Nephron (organoid): ENCODE results near the gene SV2B.

ENCODE experiments used
- H3K27ac Mint-ChIP-seq, 3 experiments: 2 replicates each; pipeline ENCODE4 v1.8.0; 2020; ENCODE audit warnings: mixed read lengths in 3 of 3, mild to moderate bottlenecking in 2 of 3, moderate library complexity in 1 of 3
- H3K27me3 Mint-ChIP-seq: 2 replicates; pipeline ENCODE4 v1.8.0; 2021; ENCODE audit warnings: low read depth, mild to moderate bottlenecking, moderate library complexity, mixed read lengths
- H3K36me3 Mint-ChIP-seq: 2 replicates; pipeline ENCODE4 v1.8.0; 2020; ENCODE audit warnings: low read depth, mixed read lengths
- H3K4me1 Mint-ChIP-seq: 2 replicates; pipeline ENCODE4 v1.8.0; 2020; ENCODE audit warnings: mixed read lengths
- H3K4me3 Mint-ChIP-seq, 3 experiments: 2 replicates each; pipeline ENCODE4 v1.8.0; 2020; ENCODE audit warnings: mild to moderate bottlenecking in 3 of 3, mixed read lengths in 3 of 3, moderate library complexity in 2 of 3
- H3K9me3 Mint-ChIP-seq: 2 replicates; pipeline ENCODE4 v1.8.0; 2020; ENCODE audit warnings: mixed read lengths
- CTCF ChIP-seq, 3 experiments: fragments of 200-600 bp; sonication (generic); IDR thresholded peaks; one replicate each; pipeline ENCODE4 v1.5.0; 2021; ENCODE audit warnings: antibody characterized with exemption in 3 of 3; ENCODE audit not compliant: unreplicated experiment in 3 of 3

The SV2B gene

GRCh38 chr15:91165850-91166249 is 65.8 kb downstream of the SV2B start:
- H3K4me1 Mint-ChIP-seq, result no peaks in the 10 kb centered on the region

GRCh38 chr15:91168457-91168856 is 68.4 kb downstream of the SV2B start:
- Mint-ChIP-seq H3K27ac (no peak overlapping the region), H3K27me3 (peaks cover 17% of the 10 kb centered on the region), H3K4me1 (no peaks in the 10 kb centered on the region), H3K4me3 (no peak overlapping the region), H3K36me3 (no peaks in the 10 kb centered on the region), H3K9me3 (peaks cover 24% of the 10 kb centered on the region)
- TF ChIP-seq CTCF (IDR thresholded peaks at IDR 0.05; ENCODE audit: unreplicated experiment in 3 of 3), result no peak

More at GRCh38 chr15:91165850-91166249, 65.8 kb downstream of the SV2B start:
- Mint-ChIP-seq H3K9me3 (peaks cover 24% of the 10 kb centered on the region), H3K4me3 (no peak overlapping the region), H3K27ac (no peak overlapping the region), H3K36me3 (no peaks in the 10 kb centered on the region), H3K27me3 (peaks cover 10% of the 10 kb centered on the region)
- TF ChIP-seq CTCF (IDR thresholded peaks at IDR 0.05; ENCODE audit: unreplicated experiment in 3 of 3), result no peak

- H3K27me3 Mint-ChIP-seq, result peaks cover 28% of the 10 kb centered on the region
- no peak for TF ChIP-seq CTCF (IDR thresholded peaks at IDR 0.05; ENCODE audit: unreplicated experiment in 3 of 3)
- no peaks in the 10 kb centered on the region for H3K4me1 Mint-ChIP-seq
These were observed 71.3 kb downstream of the SV2B start for GRCh38 chr15:91171334-91171733.

GRCh38 chr15:91182101-91182500 is 82.0 kb downstream of the SV2B start:
- H3K9me3 Mint-ChIP-seq, result no peaks in the 10 kb centered on the region
- H3K36me3 Mint-ChIP-seq, result no peaks in the 10 kb centered on the region
- no peaks in the 10 kb centered on the region for H3K4me1 Mint-ChIP-seq
- no peak overlapping the region for H3K4me3 Mint-ChIP-seq
- peaks cover 13% of the 10 kb centered on the region for H3K27me3 Mint-ChIP-seq
- H3K27ac Mint-ChIP-seq, result no peak overlapping the region
- TF ChIP-seq CTCF (IDR thresholded peaks at IDR 0.05; ENCODE audit: unreplicated experiment in 3 of 3), result no peak

More at GRCh38 chr15:91171334-91171733, 71.3 kb downstream of the SV2B start:
- Mint-ChIP-seq H3K36me3 (no peaks in the 10 kb centered on the region), H3K27ac (no peak overlapping the region), H3K4me3 (no peak overlapping the region), H3K9me3 (peaks cover 8% of the 10 kb centered on the region)

GRCh38 chr15:91183596-91183995 is 83.5 kb downstream of the SV2B start:
- Mint-ChIP-seq H3K9me3 (no peaks in the 10 kb centered on the region), H3K27ac (no peak overlapping the region), H3K4me3 (no peak overlapping the region), H3K4me1 (no peaks in the 10 kb centered on the region), H3K27me3 (peaks cover 13% of the 10 kb centered on the region), H3K36me3 (no peaks in the 10 kb centered on the region)
- no peak for TF ChIP-seq CTCF (IDR thresholded peaks at IDR 0.05; ENCODE audit: unreplicated experiment in 3 of 3)

- peaks cover 13% of the 10 kb centered on the region for H3K27me3 Mint-ChIP-seq
- no peak overlapping the region for H3K4me3 Mint-ChIP-seq
- no peaks in the 10 kb centered on the region for H3K9me3 Mint-ChIP-seq
- no peaks in the 10 kb centered on the region for H3K36me3 Mint-ChIP-seq
- H3K27ac Mint-ChIP-seq, result no peak overlapping the region
- H3K4me1 Mint-ChIP-seq, result no peaks in the 10 kb centered on the region
- TF ChIP-seq CTCF (IDR thresholded peaks at IDR 0.05; ENCODE audit: unreplicated experiment in 3 of 3), result no peak
These were observed 84.4 kb downstream of the SV2B start for GRCh38 chr15:91184441-91184840.
